ENCODE results near the gene FRYL.

Gene FRYL

DNA sequence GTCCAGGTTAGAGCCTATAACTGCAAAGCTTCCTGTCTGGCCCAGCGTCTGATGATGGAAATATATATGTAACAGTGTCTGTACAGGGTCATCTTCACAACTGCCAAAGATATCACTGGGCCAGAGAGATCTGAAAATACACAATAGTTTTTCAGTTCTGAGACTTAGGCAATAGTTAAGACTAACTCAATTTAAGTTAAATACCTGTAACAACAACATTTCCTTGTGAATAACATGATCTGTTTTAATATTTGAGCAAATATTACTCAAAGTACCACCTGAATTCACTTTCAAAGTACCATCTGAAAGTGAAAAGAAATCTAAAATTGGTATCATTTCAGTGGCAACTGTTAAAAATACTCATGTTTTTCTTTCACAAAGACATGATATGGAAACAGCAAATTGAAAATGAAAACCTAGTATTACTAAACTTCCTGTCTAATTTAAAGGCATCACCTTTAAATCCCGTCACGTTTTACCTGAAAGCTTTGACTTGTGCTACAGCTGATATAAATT is 280.5 kb downstream of the FRYL start:
- no peak for DNase-seq (ENCODE audit: extremely low read depth in 1 of 2, low read depth in 1 of 2)

DNA sequence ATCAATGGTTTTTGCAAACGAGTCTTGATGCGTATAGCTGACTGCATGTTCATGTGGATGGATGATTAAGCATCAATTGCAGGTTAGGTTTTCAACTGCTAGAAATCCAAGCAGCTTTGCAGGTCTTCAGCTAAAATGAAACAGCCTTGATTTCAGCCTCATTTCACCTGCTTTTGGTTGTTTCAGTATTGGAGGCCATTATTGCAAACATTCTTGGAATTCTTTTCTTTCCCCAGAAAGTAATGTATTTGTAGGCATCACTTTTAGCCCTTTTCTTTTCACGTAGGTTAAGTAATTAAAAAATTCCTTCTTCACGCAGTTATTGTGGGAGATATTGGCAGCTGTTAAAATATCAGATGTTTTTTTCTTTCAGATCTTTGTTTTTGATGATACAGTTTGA is 281.2 kb downstream of the FRYL start:
- no peak for DNase-seq (ENCODE audit: extremely low read depth in 1 of 2, low read depth in 1 of 2)

- DNase-seq (ENCODE audit: extremely low read depth in 1 of 2, low read depth in 1 of 2), result no peak
Measured at GRCh38 chr4:48495941-48496340, 284.1 kb downstream of the FRYL start.

- no peak for DNase-seq (ENCODE audit: extremely low read depth in 1 of 2, low read depth in 1 of 2)
Measured at GRCh38 chr4:48493452-48494100, 286.5 kb downstream of the FRYL start.

GRCh38 chr4:48491514-48492176 is 288.4 kb downstream of the FRYL start:
- no peak for DNase-seq (ENCODE audit: extremely low read depth in 1 of 2, low read depth in 1 of 2)

GRCh38 chr4:48490680-48491513 is 289.2 kb downstream of the FRYL start:
- no peak for DNase-seq (ENCODE audit: extremely low read depth in 1 of 2, low read depth in 1 of 2)

GRCh38 chr4:48490012-48490679 is 289.9 kb downstream of the FRYL start, which contains the start of gene ZAR1:
ZAR1 (plus strand) TSS chr4:48490252; CDS start chr4:48490292, 40 bp downstream.
- no peak for DNase-seq (ENCODE audit: extremely low read depth in 1 of 2, low read depth in 1 of 2)

GRCh38 chr4:48489683-48490011 is 290.4 kb downstream of the FRYL start:
- no peak for DNase-seq (ENCODE audit: extremely low read depth in 1 of 2, low read depth in 1 of 2)

- DNase-seq (ENCODE audit: extremely low read depth in 1 of 2, low read depth in 1 of 2), result no peak
Measured at GRCh38 chr4:48484494-48485168, 295.4 kb downstream of the FRYL start.

DNA sequence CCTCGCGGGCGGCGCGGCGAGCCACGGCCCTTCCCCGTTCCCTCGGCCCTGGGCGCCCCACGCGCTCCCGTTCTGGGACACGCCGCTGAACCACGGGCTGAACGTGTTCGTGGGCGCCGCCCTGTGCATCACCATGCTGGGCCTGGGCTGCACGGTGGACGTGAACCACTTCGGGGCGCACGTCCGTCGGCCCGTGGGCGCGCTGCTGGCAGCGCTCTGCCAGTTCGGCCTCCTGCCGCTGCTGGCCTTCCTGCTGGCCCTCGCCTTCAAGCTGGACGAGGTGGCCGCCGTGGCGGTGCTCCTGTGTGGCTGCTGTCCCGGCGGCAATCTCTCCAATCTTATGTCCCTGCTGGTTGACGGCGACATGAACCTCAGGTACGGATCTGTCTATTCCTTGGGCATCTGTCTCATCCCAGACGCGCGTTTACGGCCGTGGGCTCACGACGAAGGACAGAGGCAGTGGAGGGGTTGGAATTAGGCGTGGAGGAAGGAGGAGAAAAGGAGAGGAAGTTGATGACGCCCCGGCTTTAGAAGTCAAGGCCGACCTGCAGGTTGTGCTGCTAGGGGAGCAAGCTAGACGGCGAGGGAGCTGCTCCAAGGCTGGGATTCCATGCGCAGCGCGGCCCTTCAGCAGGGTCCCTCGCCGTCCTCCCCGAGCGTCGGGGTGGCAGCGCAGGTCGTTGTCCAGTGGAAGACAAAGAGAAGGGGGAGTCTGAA is 296.1 kb downstream of the FRYL start:
- DNase-seq (ENCODE audit: extremely low read depth in 1 of 2, low read depth in 1 of 2), result no peak

DNA sequence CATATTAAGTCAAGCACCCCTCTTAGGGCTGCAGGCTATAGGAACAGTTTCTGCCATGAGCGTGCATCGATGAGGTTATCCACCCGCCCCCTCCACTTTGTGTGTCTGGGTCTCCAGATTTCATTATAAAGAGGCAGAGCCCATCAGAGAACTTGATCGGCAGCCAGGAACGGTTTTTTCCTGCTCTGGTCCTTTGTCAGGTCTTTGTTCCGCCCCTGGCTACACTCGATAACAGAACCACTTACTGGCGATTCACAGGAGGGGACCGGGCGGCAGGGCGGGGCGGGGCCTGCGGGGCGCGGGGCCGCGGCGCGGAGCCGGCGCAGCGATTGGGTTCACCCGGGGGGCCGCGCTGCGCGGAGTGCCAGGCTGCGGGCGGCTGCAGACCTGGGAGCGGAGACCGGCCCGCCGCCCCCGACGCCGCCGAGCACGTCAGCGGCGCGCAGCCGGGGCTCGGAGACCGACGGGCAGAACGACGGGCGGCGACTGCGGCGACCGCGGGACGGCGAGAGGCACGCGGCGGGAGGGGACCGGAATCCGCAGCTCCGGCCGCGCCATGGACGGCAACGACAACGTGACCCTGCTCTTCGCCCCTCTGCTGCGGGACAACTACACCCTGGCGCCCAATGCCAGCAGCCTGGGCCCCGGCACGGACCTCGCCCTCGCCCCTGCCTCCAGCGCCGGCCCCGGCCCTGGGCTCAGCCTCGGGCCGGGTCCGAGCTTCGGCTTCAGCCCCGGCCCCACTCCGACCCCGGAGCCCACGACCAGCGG is 296.9 kb downstream of the FRYL start, which contains the start of gene SLC10A4:
Gene SLC10A4, plus strand, starts transcription at position 338 of the 771 bp plus-strand sequence. Its CDS starts 219 bp downstream, at position 557.
- DNase-seq (ENCODE audit: extremely low read depth in 1 of 2, low read depth in 1 of 2), result no peak

- no peak for DNase-seq (ENCODE audit: extremely low read depth in 1 of 2, low read depth in 1 of 2)
Measured at GRCh38 chr4:48481581-48481980, 298.5 kb downstream of the FRYL start.

DNA sequence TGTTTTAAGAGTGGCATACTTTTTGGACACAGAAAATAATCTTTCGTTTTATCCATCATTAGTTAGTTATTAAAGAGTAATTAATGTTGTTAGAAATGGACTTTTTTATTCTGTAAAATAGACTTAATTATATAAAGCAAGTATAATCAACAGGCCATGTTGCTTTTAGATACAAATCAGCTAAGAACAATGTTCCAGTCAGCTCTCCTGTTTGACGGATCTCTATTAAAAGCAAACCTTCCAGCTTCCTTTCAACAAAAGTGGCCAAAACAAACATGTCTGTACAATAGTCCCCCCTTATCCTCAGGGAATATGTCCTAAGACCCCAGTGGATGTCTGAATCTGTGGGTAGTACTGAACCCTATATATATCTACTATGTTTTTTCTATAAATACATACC is 301.8 kb downstream of the FRYL start:
- no peak for DNase-seq (ENCODE audit: extremely low read depth in 1 of 2, low read depth in 1 of 2)

- DNase-seq (ENCODE audit: extremely low read depth in 1 of 2, low read depth in 1 of 2), result no peak
Measured at GRCh38 chr4:48475770-48476169, 304.3 kb downstream of the FRYL start.

DNA sequence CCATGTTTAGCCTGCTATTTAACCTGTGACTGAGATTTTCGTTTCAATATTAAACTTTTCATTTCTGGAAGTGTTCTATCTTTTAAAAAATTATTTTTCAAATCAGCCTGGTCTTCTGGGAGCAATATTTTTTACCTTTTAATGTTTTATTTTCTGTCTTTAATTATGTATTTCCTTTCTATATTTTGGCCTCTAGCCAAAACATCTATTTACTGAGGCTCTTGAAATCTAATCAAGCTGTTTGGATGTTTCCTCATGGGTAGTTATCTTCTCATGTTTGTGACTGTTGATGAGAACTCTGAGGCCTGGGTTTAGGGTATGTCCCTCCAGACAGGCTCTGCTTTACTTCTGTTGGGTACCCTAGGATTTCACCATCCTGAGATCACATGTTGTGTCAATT is 307.3 kb downstream of the FRYL start:
- no peak for DNase-seq (ENCODE audit: extremely low read depth in 1 of 2, low read depth in 1 of 2)

- DNase-seq (ENCODE audit: extremely low read depth in 1 of 2, low read depth in 1 of 2), result no peak
Measured at GRCh38 chr4:48470570-48470969, 309.5 kb downstream of the FRYL start.

GRCh38 chr4:48470137-48470536 is 309.9 kb downstream of the FRYL start:
- no peak for DNase-seq (ENCODE audit: extremely low read depth in 1 of 2, low read depth in 1 of 2)

DNA sequence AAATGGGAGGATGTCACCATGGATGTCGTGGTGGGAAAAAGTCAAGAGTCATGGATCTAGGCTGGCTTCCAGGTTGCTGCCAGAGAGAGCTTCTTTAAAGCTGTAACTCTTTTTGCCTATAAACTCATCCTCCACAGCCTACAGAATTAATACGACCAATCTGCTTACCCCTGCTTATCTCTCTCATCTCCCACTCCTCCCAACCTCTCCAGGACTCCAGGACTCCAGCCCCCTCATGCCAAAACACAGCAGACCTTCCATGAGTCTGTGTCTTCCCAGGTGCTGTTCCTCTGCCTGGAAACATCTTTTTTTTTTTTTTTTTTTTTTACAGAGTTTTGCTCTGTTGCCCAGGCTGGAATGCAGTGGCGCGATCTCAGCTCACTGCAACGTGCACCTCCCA is 312.2 kb downstream of the FRYL start:
- DNase-seq (ENCODE audit: extremely low read depth in 1 of 2, low read depth in 1 of 2), result no peak

DNA sequence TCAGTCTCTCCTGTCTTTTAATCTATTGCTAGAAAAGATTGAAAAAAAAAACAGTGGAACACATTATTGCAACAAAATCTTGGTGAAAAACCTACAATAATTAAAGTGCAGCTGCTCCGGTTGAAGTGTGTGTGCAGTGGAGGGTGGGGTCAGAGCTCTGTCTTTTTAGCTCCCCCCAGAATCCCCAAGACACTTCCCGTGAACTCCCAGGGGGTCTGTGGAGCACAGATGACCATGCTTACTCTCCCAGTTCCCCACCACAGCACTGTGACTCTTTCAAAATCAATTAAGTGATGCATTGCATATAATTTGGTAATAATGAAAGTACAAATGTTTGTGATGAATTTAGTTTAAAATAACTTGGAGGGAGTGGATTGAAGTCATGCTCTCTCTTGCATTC is 312.6 kb downstream of the FRYL start:
- DNase-seq (ENCODE audit: extremely low read depth in 1 of 2, low read depth in 1 of 2), result no peak
